A549 (cell line): ENCODE results near the gene TNP2. TPM values are rescaled to one million over a fixed set of nuclear protein-coding genes. Genes with fewer than 3 reads are reported as not detected.

Source experiments
- ATAC-seq, 2 experiments: fragments of 200-7000 bp in 1 of 2; fragments of >200 bp in 1 of 2; cut with Nextera tagmentation in 1 of 2; cut with Tn5 transposase in 1 of 2; 3 replicates each; pipeline versions ENCODE4 v1.8.0 to v1.9.1; 2018 to 2020; ENCODE audit warnings: mild to moderate bottlenecking in 1 of 2, moderate library complexity in 1 of 2
- CTCF ChIA-PET: fragments of 300-600 bp; sonication (Branson Sonifier 250); formaldehyde crosslinking; extraction: SDS; loops from one replicate; lab custom pipeline; 2021; ENCODE audit warnings: antibody characterized with exemption, inconsistent platforms; lab: Yijun Ruan, JAX
- POLR2A ChIA-PET: fragments of 350-600 bp; formaldehyde crosslinking; extraction: SDS; loops from one replicate; lab custom pipeline; 2021; ENCODE audit warnings: antibody characterized with exemption, inconsistent platforms; lab: Yijun Ruan, JAX
- DNase-seq, 2 experiments: peaks; one replicate each; pipeline versions ENCODE4 v3.0.0 to v3.0.0-alpha.2; 2011 to 2016; ENCODE audit warnings: low read depth in 1 of 2, low spot score in 1 of 2
- FAIRE-seq: peaks from 2 replicates; lab custom pipeline; 2011; peaks lifted over from hg19 to GRCh38; lab: Jason Lieb, UNC
- H3K27ac ChIP-seq, 2 experiments: fragments of >200 bp; sonication (Bioruptor Twin); formaldehyde crosslinking; 3 replicates each; pipeline ENCODE4 v1.5.1; 2016 to 2017
- H3K4me1 ChIP-seq: fragments of >200 bp; sonication (Bioruptor Twin); formaldehyde crosslinking; 3 replicates; pipeline ENCODE4 v1.6.1; 2016
- H3K4me2 ChIP-seq: fragments of >200 bp; sonication (Bioruptor Twin); formaldehyde crosslinking; 3 replicates; pipeline ENCODE4 v1.6.1; 2016
- H3K4me3 ChIP-seq: fragments of >200 bp; sonication (Bioruptor Twin); formaldehyde crosslinking; 3 replicates; pipeline ENCODE4 v1.5.1; 2016
- H3K9me3 ChIP-seq: fragments of >200 bp; sonication (Bioruptor Twin); formaldehyde crosslinking; 3 replicates; pipeline ENCODE4 v1.6.1; 2016
- BCL3 ChIP-seq: fragments of >200 bp; sonication (Bioruptor Twin); formaldehyde crosslinking; IDR thresholded peaks from 3 replicates; pipeline ENCODE4 v1.6.1; 2016
- CEBPB ChIP-seq, 2 experiments: fragments of >200 bp in 1 of 2; sonication (Bioruptor Twin) in 1 of 2; formaldehyde crosslinking in 1 of 2; IDR thresholded peaks; 2 replicates each; pipeline ENCODE4 v1.6.1; 2012 to 2016
- CHD4 ChIP-seq: fragments of 200-600 bp; sonication (generic); IDR thresholded peaks from 2 replicates; pipeline ENCODE4 v1.6.1; 2016; ENCODE audit warnings: antibody characterized with exemption, mild to moderate bottlenecking, borderline replicate concordance
- EHF ChIP-seq: fragments of 250-450 bp; sonication (Bioruptor Pico); IDR thresholded peaks from 2 replicates; pipeline ENCODE4 v1.5.0; 2020; ENCODE audit warnings: mild to moderate bottlenecking
- ESRRA ChIP-seq: fragments of 150-350 bp; IDR thresholded peaks from 2 replicates; pipeline ENCODE4 v1.6.1; 2014; ENCODE audit warnings: mild to moderate bottlenecking, low read length, borderline replicate concordance
- GATA3 ChIP-seq: IDR thresholded peaks from 2 replicates; pipeline ENCODE4 v1.6.1; 2012; ENCODE audit warnings: borderline replicate concordance
- HDAC2 ChIP-seq: fragments of 200-600 bp; sonication (generic); IDR thresholded peaks from 2 replicates; pipeline ENCODE4 v1.6.1; 2016
- HMGXB4 ChIP-seq: fragments of 250-450 bp; sonication (Bioruptor Pico); IDR thresholded peaks from 2 replicates; pipeline ENCODE4 v1.5.0; 2021; ENCODE audit warnings: mild to moderate bottlenecking, moderate library complexity, borderline replicate concordance
- HOXB5 ChIP-seq: fragments of 250-450 bp; sonication (Bioruptor Pico); IDR thresholded peaks from 2 replicates; pipeline ENCODE4 v1.5.0; 2020; ENCODE audit warnings: mild to moderate bottlenecking, moderate library complexity
- JUNB ChIP-seq: fragments of >200 bp; sonication (Bioruptor Twin); formaldehyde crosslinking; IDR thresholded peaks from 2 replicates; pipeline ENCODE4 v1.6.1; 2016
- MAFK ChIP-seq: fragments of 450-650 bp; IDR thresholded peaks from 2 replicates; pipeline ENCODE4 v1.6.1; 2014; ENCODE audit not compliant: partially characterized antibody
- MAZ ChIP-seq: fragments of 150-350 bp; IDR thresholded peaks from 2 replicates; pipeline ENCODE4 v1.6.1; 2014; ENCODE audit warnings: antibody characterized with exemption, low read depth, low read length, borderline replicate concordance
- NFE2L2 ChIP-seq: fragments of 150-350 bp; conservative IDR thresholded peaks from 2 replicates; pipeline ENCODE4 v1.6.1; 2014; ENCODE audit warnings: low read length
- NPAS2 ChIP-seq: fragments of 250-450 bp; sonication (Bioruptor Pico); IDR thresholded peaks from 2 replicates; pipeline ENCODE4 v1.8.0; 2022; ENCODE audit warnings: mild to moderate bottlenecking, moderate library complexity, borderline replicate concordance
- NR3C1 ChIP-seq: fragments of >200 bp; sonication (Bioruptor Twin); formaldehyde crosslinking; IDR thresholded peaks from 3 replicates; pipeline ENCODE4 v1.6.1; 2017
- PHF8 ChIP-seq: fragments of 200-600 bp; sonication (generic); IDR thresholded peaks from 2 replicates; pipeline ENCODE4 v1.6.1; 2016; ENCODE audit warnings: low read depth, mild to moderate bottlenecking, antibody characterized with exemption, moderate library complexity, borderline replicate concordance
- RNF2 ChIP-seq: fragments of 200-600 bp; sonication (generic); IDR thresholded peaks from 2 replicates; pipeline ENCODE4 v1.6.1; 2016; ENCODE audit warnings: low read depth, mild to moderate bottlenecking, antibody characterized with exemption, moderate library complexity, borderline replicate concordance
- SMC3 ChIP-seq: fragments of >200 bp; sonication (Bioruptor Twin); formaldehyde crosslinking; IDR thresholded peaks from 3 replicates; pipeline ENCODE4 v1.6.1; 2018; ENCODE audit warnings: inconsistent platforms
- SREBF2 ChIP-seq: fragments of 450-650 bp; IDR thresholded peaks from 2 replicates; pipeline ENCODE4 v1.6.1; 2014; ENCODE audit warnings: mild to moderate bottlenecking, moderate library complexity
- USF2 ChIP-seq: fragments of 450-650 bp; IDR thresholded peaks from 2 replicates; pipeline ENCODE4 v1.6.1; 2014; ENCODE audit warnings: antibody characterized with exemption
- ZFP36 ChIP-seq: fragments of 450-650 bp; IDR thresholded peaks from 2 replicates; pipeline ENCODE4 v1.6.1; 2014; ENCODE audit warnings: borderline replicate concordance; ENCODE audit not compliant: partially characterized antibody
- ZNF302 ChIP-seq: fragments of 250-450 bp; sonication (Bioruptor Pico); IDR thresholded peaks from 2 replicates; pipeline ENCODE4 v1.9.0; 2021; ENCODE audit warnings: inconsistent platforms, mild to moderate bottlenecking, moderate library complexity
- ZSCAN20 ChIP-seq: fragments of 250-450 bp; sonication (Bioruptor Pico); IDR thresholded peaks from 2 replicates; pipeline ENCODE4 v1.8.0; 2022; ENCODE audit warnings: mild to moderate bottlenecking, moderate library complexity
- WGBS: methylation state at CpG from one replicate; pipeline ENCODE4 v1.1.6; 2017; ENCODE audit errors: missing lambda C conversion rate; 5-methylcytosine and 5-hydroxymethylcytosine counted together
- polyA plus RNA-seq, 4 experiments: library from polyadenylated mRNA; depleted of rRNA in 3 of 4; stranded (reverse); fragments of >200 nt; fragmentation: RNase III in 1 of 4; extraction: RNeasy Plus Mini Kit Qiagen cat#74134 plus additional on column Dnase treatment in 1 of 4; gene quantifications; 2 replicates in 3 of 4; 3 replicates in 1 of 4; pipeline ENCODE4 v1.2.3, GENCODE V29; 2011 to 2017

Gene TNP2
- polyA plus RNA-seq, 2 of the 4 experiments (the other 2 are of a cell fraction), result not detected

- Histone ChIP-seq H3K4me3 (no peak overlapping the region), H3K27ac (no peak overlapping the region; a peak in 1 of 6 replicates), H3K4me1 (peaks cover 17% of the 10 kb centered on the region), H3K9me3 (no peaks in the 10 kb centered on the region), H3K4me2 (no peak overlapping the region)
- no peak for ATAC-seq
- no peak for DNase-seq
- CTCF ChIA-PET, result interaction anchor here (1.0 kb wide), 1 partner anchor 47 kb away, joined by 3 read pairs; no protein-coding TSS in a partner anchor
- TF ChIP-seq MAZ (no peak), JUNB (no peak), SMC3 (no peak), RNF2 (no peak), NFE2L2 (no peak), ZSCAN20 (CRISPR knock-in tag) (no peak), HMGXB4 (CRISPR knock-in tag) (no peak), HOXB5 (no peak), NR3C1 (no peak), CEBPB (IDR thresholded peaks at IDR 0.05) (no peak), ZFP36 (no peak), GATA3 (no peak), USF2 (no peak)
- no peak for FAIRE-seq
- 67% methylated on average over 9 of the region's 9 CpGs for WGBS
- POLR2A ChIA-PET, result no interaction called here
Observed at GRCh38 chr16:11309895-11310633, 40.9 kb upstream of the TNP2 start.

GRCh38 chr16:11308493-11309283, 39.6 kb upstream of the TNP2 start:
- no peak for TF ChIP-seq PHF8
- no peak for TF ChIP-seq HMGXB4 (CRISPR knock-in tag)
- no peak for TF ChIP-seq ZNF302 (CRISPR knock-in tag)
- no peak for TF ChIP-seq SREBF2
- no peak for TF ChIP-seq EHF
- TF ChIP-seq SMC3, result no peak
- no peak for TF ChIP-seq ESRRA
- no peak for TF ChIP-seq BCL3
- no peak for TF ChIP-seq GATA3
- no peak for TF ChIP-seq MAFK
- TF ChIP-seq MAZ, result no peak
- TF ChIP-seq NPAS2 (CRISPR knock-in tag), result no peak
- no peak for TF ChIP-seq CEBPB (IDR thresholded peaks at IDR 0.05)
- no peak for TF ChIP-seq HDAC2
- TF ChIP-seq NFE2L2, result no peak
- TF ChIP-seq CHD4, result no peak
- H3K9me3 ChIP-seq, result no peaks in the 10 kb centered on the region
- H3K4me1 ChIP-seq, result peaks cover 15% of the 10 kb centered on the region
- CTCF ChIA-PET, result interaction anchor here (0.9 kb wide), 2 partner anchors 25 to 345 kb away, joined by 3 to 4 read pairs; no protein-coding TSS in a partner anchor
- ATAC-seq, result peak in 1 of 2 experiments; percentile 20; a peak in 2 of 6 replicates
- H3K4me2 ChIP-seq, result no peak overlapping the region
- no peak for DNase-seq
- WGBS, result 80% methylated on average over 8 of the region's 15 CpGs
- H3K4me3 ChIP-seq, result no peak overlapping the region
- no peak for FAIRE-seq
- POLR2A ChIA-PET, result no interaction called here
- H3K27ac ChIP-seq, result no peak overlapping the region
